Liver (tissue), 9 donors: ENCODE data around the gene DAO. TPM values are rescaled to one million over a fixed set of nuclear protein-coding genes. Genes with fewer than 3 reads are reported as not detected.

Source experiments
- DNase-seq: peaks from one replicate; pipeline ENCODE4 v3.0.0-alpha.2; 2017; ENCODE audit warnings: low spot score
- H3K27ac ChIP-seq, 2 donors: one replicate each; pipeline ENCODE4 v1.7.0; 2013; ENCODE audit warnings: inconsistent platforms in 2 of 2, low read length in 2 of 2, control low read depth in 1 of 2, low read depth in 1 of 2, mild to moderate bottlenecking in 1 of 2
- H3K27me3 ChIP-seq, 4 donors: one replicate each; pipeline versions ENCODE4 v1.6.1 to v1.7.0; 2013; ENCODE audit warnings: low read length in 3 of 4, inconsistent platforms in 1 of 4, mild to moderate bottlenecking in 1 of 4, moderate library complexity in 1 of 4; ENCODE audit not compliant: control insufficient read depth in 4 of 4, insufficient read depth in 4 of 4
- H3K36me3 ChIP-seq, 4 donors: one replicate each; pipeline versions ENCODE4 v1.6.1 to v1.7.0; 2013; ENCODE audit warnings: low read length in 3 of 4, mild to moderate bottlenecking in 3 of 4, low read depth in 1 of 4, moderate library complexity in 1 of 4; ENCODE audit not compliant: control insufficient read depth in 4 of 4, insufficient read depth in 3 of 4
- H3K4me1 ChIP-seq, 4 donors: one replicate each; pipeline versions ENCODE4 v1.6.1 to v1.7.0; 2013; ENCODE audit warnings: low read length in 3 of 4, mild to moderate bottlenecking in 3 of 4, moderate library complexity in 1 of 4; ENCODE audit not compliant: control insufficient read depth in 4 of 4, insufficient read depth in 4 of 4
- H3K4me3 ChIP-seq, 3 donors: one replicate each; pipeline versions ENCODE4 v1.6.1 to v1.7.0; 2013; ENCODE audit warnings: low read length in 3 of 3, control low read depth in 1 of 3, low read depth in 1 of 3, mild to moderate bottlenecking in 1 of 3
- H3K9ac ChIP-seq, 2 donors: one replicate each; pipeline ENCODE4 v1.7.0; 2013; ENCODE audit warnings: low read length in 2 of 2, mild to moderate bottlenecking in 2 of 2, moderate library complexity in 2 of 2, control low read depth in 1 of 2, low read depth in 1 of 2
- H3K9me3 ChIP-seq, 4 donors: one replicate each; pipeline versions ENCODE4 v1.6.1 to v1.7.0; 2013; ENCODE audit warnings: low read length in 3 of 4; ENCODE audit not compliant: control insufficient read depth in 4 of 4
- CTCF ChIP-seq: fragments of 150-350 bp; IDR thresholded peaks from 2 replicates; pipeline ENCODE4 v1.5.1; 2017; ENCODE audit warnings: improper control_type of control experiment, low read depth, low read length; ENCODE audit not compliant: missing input control
- EGR1 ChIP-seq, 2 donors: IDR thresholded peaks; 2 replicates each; pipeline ENCODE4 v1.6.1; 2016 to 2018; ENCODE audit warnings: antibody characterized with exemption in 2 of 2, low read depth in 2 of 2
- HNF4G ChIP-seq: IDR thresholded peaks from 2 replicates; pipeline ENCODE4 v1.6.1; 2016; ENCODE audit warnings: antibody characterized with exemption
- JUND ChIP-seq, 2 donors: IDR thresholded peaks; 2 replicates each; pipeline ENCODE4 v1.6.1; 2016; ENCODE audit warnings: antibody characterized with exemption in 2 of 2
- MAX ChIP-seq: IDR thresholded peaks from 2 replicates; pipeline ENCODE4 v1.6.1; 2016; ENCODE audit warnings: antibody characterized with exemption
- NR2F2 ChIP-seq: IDR thresholded peaks from 2 replicates; pipeline ENCODE4 v1.6.1; 2016; ENCODE audit warnings: antibody characterized with exemption
- RAD21 ChIP-seq, 2 donors: IDR thresholded peaks; 2 replicates each; pipeline ENCODE4 v1.6.1; 2016; ENCODE audit warnings: antibody characterized with exemption in 2 of 2, mild to moderate bottlenecking in 2 of 2
- RXRA ChIP-seq, 2 donors: IDR thresholded peaks; 2 replicates each; pipeline ENCODE4 v1.6.1; 2017 to 2018; ENCODE audit warnings: antibody characterized with exemption in 2 of 2, mild to moderate bottlenecking in 1 of 2
- SP1 ChIP-seq: IDR thresholded peaks from 2 replicates; pipeline ENCODE4 v1.6.1; 2018; ENCODE audit warnings: antibody characterized with exemption, mild to moderate bottlenecking
- YY1 ChIP-seq: IDR thresholded peaks from 2 replicates; pipeline ENCODE4 v1.6.1; 2016; ENCODE audit warnings: antibody characterized with exemption, mild to moderate bottlenecking
- WGBS: extraction: QIAGEN DNeasy Blood & Tissue Kit; methylation state at CpG from one replicate; pipeline ENCODE4 v1.1.7; 2013; 5-methylcytosine and 5-hydroxymethylcytosine counted together
- polyA plus RNA-seq, 2 donors: library from polyadenylated mRNA; stranded (reverse) in 1 of 2; unstranded in 1 of 2; fragments of 200-250 nt in 1 of 2; fragments of >200 nt in 1 of 2; fragmentation: Nextera tagmentation in 1 of 2; extraction: Ambion mirVana in 1 of 2; gene quantifications; one replicate each; pipeline versions ENCODE4 v1.2.1 to v1.2.3, GENCODE V29; 2013 to 2015
- total RNA-seq, 2 donors: library from RNA; depleted of rRNA; stranded (reverse); fragments of >200 nt; gene quantifications; one replicate each; pipeline ENCODE4 v1.2.3, GENCODE V29; 2014
- TF ChIP-seq, protein P1 (sequence below): IDR thresholded peaks from 2 replicates; pipeline ENCODE4 v1.6.1; 2016; ENCODE audit warnings: antibody characterized with exemption, mild to moderate bottlenecking
- donor health status: healthy.
- donor health status: healthy.
- donor health status: healthy.
- donor health status: healthy.
- donor health status: healthy.

The DAO gene
- total and polyA plus RNA-seq, 4 donors: 0.84 to 51.4 (median 22.9) TPM

DNA sequence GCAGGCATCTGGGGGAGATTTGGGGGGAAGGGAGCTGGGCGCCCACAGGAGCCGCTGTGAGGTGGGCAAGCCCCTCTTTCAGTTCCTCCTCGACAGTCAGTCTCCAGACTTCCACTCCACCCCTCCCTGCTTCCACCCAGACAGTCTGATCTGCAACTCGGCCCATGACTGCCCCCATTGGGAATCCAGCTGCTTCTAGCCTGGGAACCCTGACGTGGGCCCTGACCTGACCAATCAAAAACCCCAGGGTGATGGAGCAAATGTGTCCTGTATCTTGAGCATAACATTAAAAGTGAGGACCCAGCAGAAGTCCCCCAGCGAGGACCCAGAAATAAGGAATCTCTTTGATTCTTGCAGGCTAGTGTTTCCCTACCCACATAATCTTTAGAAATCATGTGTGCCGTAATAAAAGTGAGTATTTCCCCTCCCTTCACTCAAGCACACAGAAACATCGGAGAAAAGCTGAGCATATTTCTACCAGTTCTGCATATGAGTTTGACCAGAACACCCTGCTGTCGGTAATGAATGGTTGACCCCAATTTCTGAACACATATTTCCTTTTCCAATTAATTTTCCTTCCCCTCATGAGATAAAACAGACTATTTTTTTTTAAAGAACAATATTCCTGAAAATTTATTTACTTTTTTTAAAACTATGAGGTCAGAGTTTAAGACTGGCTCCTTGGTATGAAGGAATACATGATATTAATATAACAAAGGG, 28.9 kb upstream of the DAO start:
- peaks cover 0 to 6% (median 4%) of the 10 kb centered on the region in 4 donors for H3K36me3 ChIP-seq
- TF ChIP-seq NR2F2 (peak; percentile 24), RXRA (IDR thresholded peaks at IDR 0.05) (peak in 1 of 2 donors; percentile 14), SP1 (peak; percentile 6), JUND (IDR thresholded peaks at IDR 0.05) (no peak), YY1 (no peak)
- no peak for DNase-seq
- no peaks in the 10 kb centered on the region for H3K9me3 ChIP-seq
- H3K27ac ChIP-seq: peak overlapping the region in 1 of 2 donors; percentile 32
- peaks cover 2 to 44% (median 28%) of the 10 kb centered on the region in 4 donors for H3K4me1 ChIP-seq
- H3K9ac ChIP-seq: no peak overlapping the region
- H3K4me3 ChIP-seq: no peak overlapping the region
- WGBS: 73% methylated on average over 9 of the region's 9 CpGs
- no peaks in the 10 kb centered on the region for H3K27me3 ChIP-seq

- WGBS: 69% methylated on average over 16 of the region's 16 CpGs
- no peak for TF ChIP-seq HNF4G
- TF ChIP-seq EGR1 (IDR thresholded peaks at IDR 0.05; ENCODE audit: low read depth in 2 of 2): no peak
- TF ChIP-seq RAD21 (IDR thresholded peaks at IDR 0.05): peak in 1 of 2 donors; percentile 9
- TF ChIP-seq NR2F2: peak; percentile 63
- TF ChIP-seq CTCF: no peak
- TF ChIP-seq, protein P1, sequence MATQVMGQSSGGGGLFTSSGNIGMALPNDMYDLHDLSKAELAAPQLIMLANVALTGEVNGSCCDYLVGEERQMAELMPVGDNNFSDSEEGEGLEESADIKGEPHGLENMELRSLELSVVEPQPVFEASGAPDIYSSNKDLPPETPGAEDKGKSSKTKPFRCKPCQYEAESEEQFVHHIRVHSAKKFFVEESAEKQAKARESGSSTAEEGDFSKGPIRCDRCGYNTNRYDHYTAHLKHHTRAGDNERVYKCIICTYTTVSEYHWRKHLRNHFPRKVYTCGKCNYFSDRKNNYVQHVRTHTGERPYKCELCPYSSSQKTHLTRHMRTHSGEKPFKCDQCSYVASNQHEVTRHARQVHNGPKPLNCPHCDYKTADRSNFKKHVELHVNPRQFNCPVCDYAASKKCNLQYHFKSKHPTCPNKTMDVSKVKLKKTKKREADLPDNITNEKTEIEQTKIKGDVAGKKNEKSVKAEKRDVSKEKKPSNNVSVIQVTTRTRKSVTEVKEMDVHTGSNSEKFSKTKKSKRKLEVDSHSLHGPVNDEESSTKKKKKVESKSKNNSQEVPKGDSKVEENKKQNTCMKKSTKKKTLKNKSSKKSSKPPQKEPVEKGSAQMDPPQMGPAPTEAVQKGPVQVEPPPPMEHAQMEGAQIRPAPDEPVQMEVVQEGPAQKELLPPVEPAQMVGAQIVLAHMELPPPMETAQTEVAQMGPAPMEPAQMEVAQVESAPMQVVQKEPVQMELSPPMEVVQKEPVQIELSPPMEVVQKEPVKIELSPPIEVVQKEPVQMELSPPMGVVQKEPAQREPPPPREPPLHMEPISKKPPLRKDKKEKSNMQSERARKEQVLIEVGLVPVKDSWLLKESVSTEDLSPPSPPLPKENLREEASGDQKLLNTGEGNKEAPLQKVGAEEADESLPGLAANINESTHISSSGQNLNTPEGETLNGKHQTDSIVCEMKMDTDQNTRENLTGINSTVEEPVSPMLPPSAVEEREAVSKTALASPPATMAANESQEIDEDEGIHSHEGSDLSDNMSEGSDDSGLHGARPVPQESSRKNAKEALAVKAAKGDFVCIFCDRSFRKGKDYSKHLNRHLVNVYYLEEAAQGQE: peak; percentile 33
- TF ChIP-seq SP1: peak; percentile 20
- no peak for TF ChIP-seq MAX
- Histone ChIP-seq H3K9me3 (no peaks in the 10 kb centered on the region), H3K36me3 (peaks cover 0 to 6% (median 4%) of the 10 kb centered on the region in 4 donors), H3K4me3 (no peak overlapping the region), H3K27me3 (no peaks in the 10 kb centered on the region), H3K4me1 (peaks cover 2 to 36% (median 25%) of the 10 kb centered on the region in 4 donors), H3K9ac (peak overlapping the region in 1 of 2 donors; percentile 10), H3K27ac (peak overlapping the region; percentile 49 to 55)
- DNase-seq: no peak
These were observed 27.1 kb upstream of the DAO start for GRCh38 chr12:108852674-108853309.
